Activated naive CD8-positive, alpha-beta T cell treated with anti-CD3 and anti-CD28 coated beads, Interleukin-2, amount 50 U/mL, for 24 hours (primary cell): ENCODE data around the gene GLA.
A peak's percentile ranks its signal among the peaks of the same experiment; 100 is the strongest.

Experiments
- ATAC-seq: fragments of 150-1000 bp; cut with Tn5 transposase; one replicate; pipeline ENCODE4 v1.10.0; 2021
- DNase-seq: peaks from one replicate; pipeline ENCODE4 v3.0.0; 2021
- H3K27ac Mint-ChIP-seq: one replicate; pipeline ENCODE4 v1.8.0; 2021; ENCODE audit warnings: mild to moderate bottlenecking, mixed read lengths
- H3K27me3 Mint-ChIP-seq: one replicate; pipeline ENCODE4 v1.8.0; 2021; ENCODE audit warnings: mixed read lengths
- H3K36me3 Mint-ChIP-seq: one replicate; pipeline ENCODE4 v1.8.0; 2021; ENCODE audit warnings: low read depth, mixed read lengths
- H3K4me1 Mint-ChIP-seq: one replicate; pipeline ENCODE4 v1.8.0; 2021; ENCODE audit warnings: mixed read lengths
- H3K4me3 Mint-ChIP-seq: one replicate; pipeline ENCODE4 v1.8.0; 2021; ENCODE audit warnings: mild to moderate bottlenecking, moderate library complexity, mixed read lengths
- H3K9me3 Mint-ChIP-seq: one replicate; pipeline ENCODE4 v1.8.0; 2021; ENCODE audit warnings: mixed read lengths

The GLA gene

GRCh38 chrX:101407748-101408531 is at the start of gene GLA, which contains the start of gene HNRNPH2:
Gene GLA (minus strand): TSS chrX:101407925. CDS start chrX:101407903, 22 bp downstream.
Gene HNRNPH2 (plus strand): TSS chrX:101408222. CDS start chrX:101411989, 3,767 bp downstream.
- Mint-ChIP-seq H3K4me1 (peaks cover 42% of the 10 kb centered on the region), H3K4me3 (peak within 1 kb of the TSS; percentile 97), H3K9me3 (no peaks in the 10 kb centered on the region), H3K27ac (peak within 1 kb of the TSS; percentile 98), H3K36me3 (peaks cover 26% of the 10 kb centered on the region), H3K27me3 (peaks cover 4% of the 10 kb centered on the region)
- peak; percentile 81 for DNase-seq
- ATAC-seq: peak; percentile 92

GRCh38 chrX:101452056-101452455 is 44.3 kb upstream of the GLA start:
- H3K4me3 Mint-ChIP-seq: no peak overlapping the region
- peaks cover 24% of the 10 kb centered on the region for H3K36me3 Mint-ChIP-seq
- H3K27me3 Mint-ChIP-seq: no peaks in the 10 kb centered on the region

DNA sequence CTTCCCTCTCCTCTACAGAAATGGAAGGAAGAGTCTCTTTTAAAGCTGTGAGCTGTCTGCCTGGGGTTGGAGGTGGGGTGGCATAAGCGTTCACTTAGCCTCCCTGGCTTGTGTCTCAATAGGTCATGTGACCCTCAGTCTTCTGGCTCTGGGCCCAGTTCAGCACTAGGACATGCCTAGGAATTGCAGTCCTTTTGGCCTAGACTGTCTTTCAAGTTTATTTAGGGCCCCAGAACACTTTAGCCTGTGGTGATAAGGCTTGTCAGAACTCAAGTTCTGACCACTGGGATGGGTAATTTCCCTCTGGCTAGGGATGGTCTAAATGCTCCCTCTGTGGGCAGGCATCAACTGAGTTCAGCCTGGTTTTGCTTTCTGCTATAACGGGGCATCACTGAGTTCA is 43.2 kb upstream of the GLA start:
- no peak for DNase-seq
- Mint-ChIP-seq H3K4me1 (no peaks in the 10 kb centered on the region), H3K4me3 (no peak overlapping the region), H3K27me3 (no peaks in the 10 kb centered on the region), H3K36me3 (peaks cover 24% of the 10 kb centered on the region), H3K27ac (no peak overlapping the region), H3K9me3 (peaks cover 4% of the 10 kb centered on the region)
- ATAC-seq: no peak

More at GRCh38 chrX:101452056-101452455, 44.3 kb upstream of the GLA start:
- DNase-seq (no peak), ATAC-seq (no peak)
- no peak overlapping the region for H3K27ac Mint-ChIP-seq
- H3K4me1 Mint-ChIP-seq: no peaks in the 10 kb centered on the region
- peaks cover 4% of the 10 kb centered on the region for H3K9me3 Mint-ChIP-seq

GRCh38 chrX:101450085-101450484 is 42.4 kb upstream of the GLA start:
- Mint-ChIP-seq H3K4me1 (no peaks in the 10 kb centered on the region), H3K27ac (no peak overlapping the region), H3K9me3 (peaks cover 4% of the 10 kb centered on the region), H3K27me3 (no peaks in the 10 kb centered on the region), H3K4me3 (no peak overlapping the region), H3K36me3 (peaks cover 20% of the 10 kb centered on the region)
- DNase-seq: no peak
- no peak for ATAC-seq

- peaks cover 22% of the 10 kb centered on the region for H3K36me3 Mint-ChIP-seq
- no peak for ATAC-seq
- no peak overlapping the region for H3K27ac Mint-ChIP-seq
Observed at GRCh38 chrX:101449279-101449678, 41.6 kb upstream of the GLA start.

GRCh38 chrX:101442085-101442484 is 34.4 kb upstream of the GLA start:
- Mint-ChIP-seq H3K27ac (no peak overlapping the region), H3K4me3 (no peak overlapping the region), H3K27me3 (no peaks in the 10 kb centered on the region), H3K4me1 (no peaks in the 10 kb centered on the region), H3K36me3 (peaks cover 31% of the 10 kb centered on the region), H3K9me3 (no peaks in the 10 kb centered on the region)
- ATAC-seq (no peak), DNase-seq (no peak)

More at GRCh38 chrX:101449279-101449678, 41.6 kb upstream of the GLA start:
- Mint-ChIP-seq H3K27me3 (no peaks in the 10 kb centered on the region), H3K4me3 (no peak overlapping the region), H3K4me1 (no peaks in the 10 kb centered on the region), H3K9me3 (peaks cover 4% of the 10 kb centered on the region)
- DNase-seq: no peak

- no peak for DNase-seq
- Mint-ChIP-seq H3K4me3 (peak overlapping the region; percentile 10), H3K9me3 (no peaks in the 10 kb centered on the region), H3K4me1 (peaks cover 15% of the 10 kb centered on the region), H3K27ac (peak overlapping the region; percentile 83), H3K36me3 (peaks cover 37% of the 10 kb centered on the region), H3K27me3 (no peaks in the 10 kb centered on the region)
- ATAC-seq: peak; percentile 91
Observed at GRCh38 chrX:101430457-101431078, 22.8 kb upstream of the GLA start.

GRCh38 chrX:101429934-101430333 is 22.2 kb upstream of the GLA start:
- peak overlapping the region; percentile 83 for H3K27ac Mint-ChIP-seq
- no peaks in the 10 kb centered on the region for H3K9me3 Mint-ChIP-seq
- no peaks in the 10 kb centered on the region for H3K27me3 Mint-ChIP-seq
- ATAC-seq (peak; percentile 83), DNase-seq (no peak)
- H3K36me3 Mint-ChIP-seq: peaks cover 38% of the 10 kb centered on the region
- peak overlapping the region; percentile 10 for H3K4me3 Mint-ChIP-seq
- peaks cover 15% of the 10 kb centered on the region for H3K4me1 Mint-ChIP-seq

GRCh38 chrX:101427954-101428353 is 20.2 kb upstream of the GLA start:
- no peak overlapping the region for H3K27ac Mint-ChIP-seq
- DNase-seq (no peak), ATAC-seq (no peak)
- peaks cover 15% of the 10 kb centered on the region for H3K4me1 Mint-ChIP-seq
- no peak overlapping the region for H3K4me3 Mint-ChIP-seq
- H3K36me3 Mint-ChIP-seq: peaks cover 39% of the 10 kb centered on the region
- H3K9me3 Mint-ChIP-seq: no peaks in the 10 kb centered on the region
- H3K27me3 Mint-ChIP-seq: no peaks in the 10 kb centered on the region

DNA sequence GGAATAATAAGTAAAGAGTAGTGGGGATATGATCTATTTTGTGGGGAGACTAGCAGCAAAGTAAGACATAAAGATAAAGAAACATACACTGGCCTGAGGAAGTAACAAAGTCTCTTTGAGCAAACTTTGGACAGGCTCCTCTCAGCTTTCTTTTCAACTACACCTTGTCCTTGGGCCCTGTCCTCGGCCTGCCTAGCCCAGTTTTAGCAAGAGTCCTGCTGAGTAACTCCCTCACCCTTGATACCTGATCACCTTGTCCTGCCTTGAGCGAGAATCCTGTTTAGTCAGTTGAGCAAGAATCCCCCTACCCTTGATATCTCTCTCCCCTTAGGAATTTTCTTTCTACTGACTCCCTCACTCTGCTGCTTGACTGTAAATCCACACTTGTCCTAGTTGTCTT is 11.8 kb upstream of the GLA start:
- ATAC-seq: no peak
- Mint-ChIP-seq H3K36me3 (peaks cover 2% of the 10 kb centered on the region), H3K27ac (peak overlapping the region; percentile 97), H3K4me1 (peaks cover 36% of the 10 kb centered on the region), H3K4me3 (peak overlapping the region; percentile 82), H3K9me3 (no peaks in the 10 kb centered on the region), H3K27me3 (no peaks in the 10 kb centered on the region)
- DNase-seq: no peak

DNA sequence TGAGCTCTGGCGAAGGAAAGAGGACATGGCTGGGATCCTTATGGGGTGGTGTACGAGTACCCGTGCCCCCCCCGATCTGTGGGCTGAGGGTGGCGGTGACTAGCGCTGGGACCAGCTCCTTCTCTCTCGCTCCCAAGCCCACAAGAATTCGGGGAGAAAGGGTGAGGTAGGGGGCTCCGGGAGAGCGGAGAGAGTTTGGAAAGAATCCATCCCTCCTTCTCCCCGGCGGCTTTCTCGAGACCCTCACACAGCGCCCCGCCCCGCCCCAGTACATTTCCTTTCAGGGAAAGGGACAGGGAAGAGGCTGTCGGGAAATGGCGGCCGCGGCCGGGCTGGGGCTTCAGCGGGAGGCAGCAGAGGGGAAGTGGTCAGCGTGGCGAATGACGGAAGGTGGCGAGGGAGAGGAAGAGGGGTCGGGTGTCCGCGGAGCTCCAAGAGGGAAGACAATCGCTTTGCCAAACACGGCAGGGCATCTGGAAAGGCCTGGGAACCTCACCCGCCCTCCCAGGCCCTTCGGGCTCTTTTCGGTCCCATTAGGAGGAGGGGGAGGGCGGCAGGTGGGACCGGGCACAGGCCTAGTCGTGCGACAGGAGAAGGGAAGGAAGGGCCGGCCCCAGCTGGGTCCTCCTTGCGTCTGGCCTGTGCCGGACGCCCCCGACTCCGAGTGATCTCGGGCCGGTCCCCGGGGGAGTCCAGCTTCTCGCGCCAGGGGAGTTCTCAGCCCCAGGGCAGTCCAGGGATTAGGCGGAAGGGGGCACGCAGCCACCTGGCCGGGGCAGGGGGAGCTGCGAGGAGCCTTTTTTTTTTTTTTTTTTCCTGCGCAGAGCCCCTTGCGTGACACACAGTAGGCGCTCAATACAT is 10.5 kb upstream of the GLA start:
- no peaks in the 10 kb centered on the region for H3K27me3 Mint-ChIP-seq
- peak overlapping the region; percentile 82 for H3K4me3 Mint-ChIP-seq
- ATAC-seq (peak; percentile 45), DNase-seq (peak; percentile 50)
- H3K27ac Mint-ChIP-seq: peak overlapping the region; percentile 97
- no peaks in the 10 kb centered on the region for H3K9me3 Mint-ChIP-seq
- H3K36me3 Mint-ChIP-seq: peaks cover 2% of the 10 kb centered on the region
- peaks cover 40% of the 10 kb centered on the region for H3K4me1 Mint-ChIP-seq

DNA sequence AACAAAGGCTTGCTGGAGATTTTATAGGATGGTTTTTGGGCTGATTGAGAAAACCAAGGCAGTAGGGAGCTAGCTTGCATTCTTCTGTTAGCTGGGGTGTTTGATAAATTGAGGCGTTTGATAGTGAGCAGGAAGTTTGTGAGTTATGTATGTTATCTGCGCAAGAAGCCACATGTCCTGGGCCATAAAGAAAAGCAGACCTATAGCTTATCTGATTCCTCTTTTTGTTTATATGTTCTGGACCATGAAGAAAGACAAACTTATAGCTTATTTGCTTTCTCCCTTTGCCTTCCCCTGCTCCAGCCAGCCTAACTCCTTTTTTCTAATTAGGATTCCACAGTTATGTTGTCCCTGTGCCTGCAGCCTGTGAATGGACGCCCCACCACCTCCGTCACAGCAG is 9.5 kb upstream of the GLA start:
- H3K36me3 Mint-ChIP-seq: peaks cover 11% of the 10 kb centered on the region
- peak overlapping the region; percentile 82 for H3K4me3 Mint-ChIP-seq
- H3K27me3 Mint-ChIP-seq: no peaks in the 10 kb centered on the region
- ATAC-seq (no peak), DNase-seq (no peak)
- peaks cover 49% of the 10 kb centered on the region for H3K4me1 Mint-ChIP-seq
- peak overlapping the region; percentile 97 for H3K27ac Mint-ChIP-seq
- no peaks in the 10 kb centered on the region for H3K9me3 Mint-ChIP-seq

DNA sequence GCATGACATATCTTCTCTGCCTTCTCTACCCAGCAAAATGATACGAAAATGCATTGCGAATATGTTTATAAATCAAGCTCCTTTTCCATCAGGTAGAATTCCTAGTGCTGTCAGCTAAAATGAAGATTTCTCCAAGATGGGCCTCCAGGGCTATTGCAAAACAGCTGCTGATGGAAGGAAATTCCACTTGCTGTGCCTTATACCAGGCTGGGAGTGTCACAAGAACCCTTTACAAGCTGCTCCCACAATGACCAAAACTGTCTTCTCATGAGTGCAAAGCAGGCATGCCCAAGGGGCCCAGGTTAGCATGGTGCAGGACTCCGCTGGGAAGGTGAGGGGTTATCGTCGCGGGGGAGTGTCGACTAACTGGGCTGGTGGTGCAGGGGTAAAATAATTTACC is 9.0 kb upstream of the GLA start:
- Mint-ChIP-seq H3K36me3 (peaks cover 16% of the 10 kb centered on the region), H3K4me1 (peaks cover 54% of the 10 kb centered on the region), H3K4me3 (no peak overlapping the region), H3K9me3 (no peaks in the 10 kb centered on the region), H3K27me3 (no peaks in the 10 kb centered on the region), H3K27ac (no peak overlapping the region)
- ATAC-seq (no peak), DNase-seq (no peak)
